HepG2 (cell line): ENCODE measurements around the gene STX1B. TPM values are rescaled to one million over a fixed set of nuclear protein-coding genes. Genes with fewer than 3 reads are reported as not detected.
A peak's percentile ranks its signal among the peaks of the same experiment; 100 is the strongest.

Experiments used
- CCAR2 ChIP-seq: fragments of 200-400 bp; formaldehyde crosslinking; optimal IDR thresholded peaks from 2 replicates; pipeline ENCODE3; 2018; ENCODE audit warnings: low read depth, mild to moderate bottlenecking, low read length, moderate library complexity
- IKZF4 ChIP-seq: sonication (generic); formaldehyde crosslinking; IDR thresholded peaks from 2 replicates; pipeline ENCODE4 v1.5.1; 2020; ENCODE audit warnings: borderline replicate concordance, mild to moderate bottlenecking, low read depth, missing genetic modification reagents; ENCODE audit errors: not compliant biosample characterization
- ISX ChIP-seq: sonication (generic); formaldehyde crosslinking; conservative IDR thresholded peaks from 2 replicates; pipeline ENCODE4 v1.5.0; 2020; ENCODE audit warnings: missing genetic modification reagents
- KDM3A ChIP-seq: IDR thresholded peaks from 2 replicates; pipeline ENCODE4 v1.6.1; 2018; ENCODE audit warnings: low read depth, missing compliant biosample characterization
- MTERF4 ChIP-seq: sonication (generic); formaldehyde crosslinking; IDR thresholded peaks from 2 replicates; pipeline ENCODE4 v1.8.0; 2023; ENCODE audit warnings: mild to moderate bottlenecking, missing genetic modification reagents
- POLR2A ChIP-seq, 2 experiments: IDR thresholded peaks; 2 replicates each; pipeline ENCODE4 v1.6.1; 2011; ENCODE audit warnings: low read depth in 2 of 2, low read length in 2 of 2, mild to moderate bottlenecking in 1 of 2, moderate library complexity in 1 of 2; ENCODE audit not compliant: insufficient read depth in 1 of 2
- SALL2 ChIP-seq: sonication (generic); formaldehyde crosslinking; IDR thresholded peaks from 2 replicates; pipeline ENCODE4 v1.8.1; 2023; ENCODE audit warnings: mild to moderate bottlenecking, missing genetic modification reagents, inconsistent platforms
- SCMH1 ChIP-seq: sonication (generic); formaldehyde crosslinking; IDR thresholded peaks from 2 replicates; pipeline ENCODE4 v1.9.0; 2021; ENCODE audit warnings: missing genetic modification reagents, mild to moderate bottlenecking, borderline replicate concordance
- TEAD2 ChIP-seq: sonication (generic); formaldehyde crosslinking; IDR thresholded peaks from 2 replicates; pipeline ENCODE4 v1.9.0; 2021; ENCODE audit warnings: missing genetic modification reagents
- ZBTB21 ChIP-seq: sonication (generic); formaldehyde crosslinking; IDR thresholded peaks from 2 replicates; pipeline ENCODE4 v1.4.0; 2020; ENCODE audit warnings: missing genetic modification reagents
- ZBTB49 ChIP-seq: sonication (generic); formaldehyde crosslinking; IDR thresholded peaks from 2 replicates; pipeline ENCODE4 v1.4.0; 2020; ENCODE audit warnings: missing genetic modification reagents, borderline replicate concordance
- ZFP91 ChIP-seq: sonication (generic); formaldehyde crosslinking; IDR thresholded peaks from 2 replicates; pipeline ENCODE4 v1.9.0; 2022; ENCODE audit warnings: missing genetic modification reagents, mild to moderate bottlenecking, borderline replicate concordance
- ZGPAT ChIP-seq: IDR thresholded peaks from 2 replicates; pipeline ENCODE4 v1.6.1; 2016; ENCODE audit warnings: mild to moderate bottlenecking
- ZHX1 ChIP-seq: sonication (generic); formaldehyde crosslinking; IDR thresholded peaks from 2 replicates; pipeline ENCODE4 v1.8.1; 2022; ENCODE audit warnings: low read depth, mild to moderate bottlenecking, missing genetic modification reagents
- ZNF121 ChIP-seq: sonication (generic); formaldehyde crosslinking; IDR thresholded peaks from 2 replicates; pipeline ENCODE4 v1.5.0; 2020; ENCODE audit warnings: mild to moderate bottlenecking, missing genetic modification reagents
- ZNF333 ChIP-seq: sonication (generic); formaldehyde crosslinking; IDR thresholded peaks from 2 replicates; pipeline ENCODE4 v1.4.0; 2020; ENCODE audit warnings: mild to moderate bottlenecking, missing genetic modification reagents, borderline replicate concordance
- ZNF672 ChIP-seq: sonication (generic); formaldehyde crosslinking; IDR thresholded peaks from 2 replicates; pipeline ENCODE4 v1.8.1; 2022; ENCODE audit warnings: missing genetic modification reagents
- ZSCAN31 ChIP-seq: sonication (generic); formaldehyde crosslinking; IDR thresholded peaks from 2 replicates; pipeline ENCODE4 v1.5.0; 2020; ENCODE audit warnings: low read depth, mild to moderate bottlenecking, missing genetic modification reagents
- polyA plus RNA-seq, 8 experiments: library from polyadenylated mRNA; depleted of rRNA in 3 of 8; stranded (reverse) in 7 of 8; unstranded in 1 of 8; fragments of >200 nt; fragmentation: Illumina TruSeq in 4 of 8; extraction: Trizol in 4 of 8; gene quantifications; 2 replicates each; pipeline versions ENCODE4 v1.2.1 to v1.2.3, GENCODE V29; 2011 to 2016; ENCODE audit warnings: low read depth in 4 of 8, missing spikeins in 1 of 8, mixed read lengths in 1 of 8; ENCODE audit not compliant: insufficient read depth in 1 of 8
- total RNA-seq, 5 experiments: library from RNA; depleted of rRNA; stranded (reverse); fragments of >200 nt; fragmentation: Illumina TruSeq; extraction: Trizol; gene quantifications; 2 replicates each; pipeline ENCODE4 v1.2.3, GENCODE V29; 2016; ENCODE audit warnings: low read depth in 1 of 5

STX1B gene
- total and polyA plus RNA-seq, 2 of the 13 experiments (the other 11 are each of a cell fraction or from before 2014, with no cell fraction given), result 2.1 to 3.0 TPM

GRCh38 chr16:30948667-30949649 is 61.5 kb downstream of the STX1B start, which contains the start of gene ORAI3 (continued):
- TF ChIP-seq ISX (peak; percentile 48; the same call in 1 of the 2 replicates), ZGPAT (CRISPR knock-in tag) (peak; percentile 68), KDM3A (CRISPR knock-in tag) (0 out of 2 replicates have a peak, but pooled peaks have one; percentile 25), ZNF121 (CRISPR knock-in tag) (no peak), CCAR2 (no peak), ZHX1 (CRISPR knock-in tag) (peak; percentile 62; the same call in 1 of the 2 replicates), TEAD2 (CRISPR knock-in tag) (0 out of 2 replicates have a peak, but pooled peaks have one; percentile 54), ZFP91 (CRISPR knock-in tag) (peak; percentile 80), ZSCAN31 (CRISPR knock-in tag) (0 out of 2 replicates have a peak, but pooled peaks have one; percentile 53), SCMH1 (CRISPR knock-in tag) (no peak), ZBTB21 (CRISPR knock-in tag) (no peak), ZNF333 (no peak; the same call in 1 of the 2 replicates), IKZF4 (CRISPR knock-in tag) (no peak), ZNF672 (no peak), SALL2 (CRISPR knock-in tag) (no peak; the same call in 1 of the 2 replicates), MTERF4 (CRISPR knock-in tag) (0 out of 2 replicates have a peak, but pooled peaks have one; percentile 18), ZBTB49 (CRISPR knock-in tag) (no peak), POLR2A (IDR thresholded peaks at IDR 0.05; ENCODE audit: insufficient read depth in 1 of 2, low read depth in 2 of 2, low read length in 2 of 2) (0 out of 4 replicates have a peak, but pooled peaks of 1 of the 2 experiments have one; percentile 20)
